ENCODE data around the gene KCTD10.

DNA sequence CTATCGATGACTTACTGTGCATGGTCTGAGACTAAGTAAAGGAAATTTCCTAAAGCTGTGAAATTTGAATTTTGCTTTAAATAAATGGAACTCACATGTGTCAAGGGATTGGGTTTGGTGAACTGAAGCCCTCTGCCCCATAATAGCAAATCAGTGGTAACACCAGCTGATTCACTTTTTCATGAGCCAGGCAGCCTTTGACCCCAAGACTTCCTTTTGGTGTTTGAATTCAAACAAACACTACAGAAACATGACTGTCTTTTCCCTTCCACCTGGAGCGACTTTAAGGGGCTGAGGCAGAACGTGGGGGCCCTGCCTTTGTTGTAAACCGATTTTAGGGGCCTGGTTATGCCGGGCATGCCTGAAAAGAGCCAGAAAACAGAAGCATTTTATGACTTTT lies 28.8 kb downstream of the KCTD10 start:
- TF ChIP-seq, protein P1, sequence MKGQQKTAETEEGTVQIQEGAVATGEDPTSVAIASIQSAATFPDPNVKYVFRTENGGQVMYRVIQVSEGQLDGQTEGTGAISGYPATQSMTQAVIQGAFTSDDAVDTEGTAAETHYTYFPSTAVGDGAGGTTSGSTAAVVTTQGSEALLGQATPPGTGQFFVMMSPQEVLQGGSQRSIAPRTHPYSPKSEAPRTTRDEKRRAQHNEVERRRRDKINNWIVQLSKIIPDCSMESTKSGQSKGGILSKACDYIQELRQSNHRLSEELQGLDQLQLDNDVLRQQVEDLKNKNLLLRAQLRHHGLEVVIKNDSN (IDR thresholded peaks at IDR 0.05): no peak
- no peak for TF ChIP-seq EP300 (IDR thresholded peaks at IDR 0.05; ENCODE audit: borderline replicate concordance)
- no peak for TF ChIP-seq TAF1 (IDR thresholded peaks at IDR 0.05; ENCODE audit: low read depth)
- no peak for TF ChIP-seq TCF12 (IDR thresholded peaks at IDR 0.05; ENCODE audit: low read depth)
- no peak for TF ChIP-seq REST (IDR thresholded peaks at IDR 0.05; ENCODE audit: low read depth)
- TF ChIP-seq CREB1 (IDR thresholded peaks at IDR 0.05; ENCODE audit: low read depth): no peak
- TF ChIP-seq, protein P2, sequence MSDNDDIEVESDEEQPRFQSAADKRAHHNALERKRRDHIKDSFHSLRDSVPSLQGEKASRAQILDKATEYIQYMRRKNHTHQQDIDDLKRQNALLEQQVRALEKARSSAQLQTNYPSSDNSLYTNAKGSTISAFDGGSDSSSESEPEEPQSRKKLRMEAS (IDR thresholded peaks at IDR 0.05): no peak
- TF ChIP-seq EGR1 (IDR thresholded peaks at IDR 0.05): no peak
- no peak for TF ChIP-seq CEBPB (IDR thresholded peaks at IDR 0.05)
- TF ChIP-seq TEAD4 (IDR thresholded peaks at IDR 0.05): no peak

All from Ishikawa (cell line).